ENCODE data around the gene IRX4. TPM values are rescaled to one million over a fixed set of nuclear protein-coding genes. Genes with fewer than 3 reads are reported as not detected.

The IRX4 gene
- total and polyA plus RNA-seq, 4 donors, result not detected

DNA sequence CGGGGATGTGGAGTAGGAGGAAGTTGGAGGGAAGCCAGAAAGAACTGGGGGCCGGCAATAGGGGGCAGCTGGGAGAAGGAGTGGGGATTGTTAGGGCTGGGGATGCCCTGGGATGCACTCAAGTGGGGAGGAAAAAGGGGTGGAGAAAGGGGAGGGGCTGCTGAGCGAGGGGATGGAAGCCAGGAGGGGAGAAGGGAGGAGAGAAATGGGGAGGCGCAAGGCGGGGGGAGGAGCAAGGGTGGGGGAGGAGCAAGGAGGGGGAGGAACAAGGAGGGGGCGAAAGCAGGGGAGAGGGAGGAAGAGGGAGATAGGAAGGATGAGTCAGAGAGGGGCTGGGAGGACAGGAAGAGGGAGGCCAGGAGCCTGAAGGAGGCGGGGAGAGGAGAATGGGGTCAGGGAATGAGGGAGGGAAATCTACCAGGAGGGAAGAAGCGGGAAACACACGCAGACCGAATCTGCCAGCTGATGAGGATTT is 1.6 kb downstream of the IRX4 start:
- H3K36me3 ChIP-seq (ENCODE audit: control insufficient read depth in 4 of 4, insufficient read depth in 3 of 4, low read depth in 1 of 4, low read length in 3 of 4), result no peaks in the 10 kb centered on the region
- no peak overlapping the region for H3K4me3 ChIP-seq (ENCODE audit: low read depth in 1 of 3, low read length in 3 of 3)
- TF ChIP-seq, protein P1, sequence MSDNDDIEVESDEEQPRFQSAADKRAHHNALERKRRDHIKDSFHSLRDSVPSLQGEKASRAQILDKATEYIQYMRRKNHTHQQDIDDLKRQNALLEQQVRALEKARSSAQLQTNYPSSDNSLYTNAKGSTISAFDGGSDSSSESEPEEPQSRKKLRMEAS (IDR thresholded peaks at IDR 0.05), result no peak
- no peak for TF ChIP-seq SP1 (IDR thresholded peaks at IDR 0.05)
- TF ChIP-seq GABPA (IDR thresholded peaks at IDR 0.05 in 1 of 2, conservative IDR thresholded peaks at IDR 0.05 in 1 of 2), result no peak
- no peak for TF ChIP-seq CTCF (IDR thresholded peaks at IDR 0.05; ENCODE audit: low read depth, low read length, missing input control)
- no peak for TF ChIP-seq YY1 (IDR thresholded peaks at IDR 0.05)
- no peak for TF ChIP-seq JUND (IDR thresholded peaks at IDR 0.05)
- TF ChIP-seq HNF4A (conservative IDR thresholded peaks at IDR 0.05), result no peak
- TF ChIP-seq, protein P2, sequence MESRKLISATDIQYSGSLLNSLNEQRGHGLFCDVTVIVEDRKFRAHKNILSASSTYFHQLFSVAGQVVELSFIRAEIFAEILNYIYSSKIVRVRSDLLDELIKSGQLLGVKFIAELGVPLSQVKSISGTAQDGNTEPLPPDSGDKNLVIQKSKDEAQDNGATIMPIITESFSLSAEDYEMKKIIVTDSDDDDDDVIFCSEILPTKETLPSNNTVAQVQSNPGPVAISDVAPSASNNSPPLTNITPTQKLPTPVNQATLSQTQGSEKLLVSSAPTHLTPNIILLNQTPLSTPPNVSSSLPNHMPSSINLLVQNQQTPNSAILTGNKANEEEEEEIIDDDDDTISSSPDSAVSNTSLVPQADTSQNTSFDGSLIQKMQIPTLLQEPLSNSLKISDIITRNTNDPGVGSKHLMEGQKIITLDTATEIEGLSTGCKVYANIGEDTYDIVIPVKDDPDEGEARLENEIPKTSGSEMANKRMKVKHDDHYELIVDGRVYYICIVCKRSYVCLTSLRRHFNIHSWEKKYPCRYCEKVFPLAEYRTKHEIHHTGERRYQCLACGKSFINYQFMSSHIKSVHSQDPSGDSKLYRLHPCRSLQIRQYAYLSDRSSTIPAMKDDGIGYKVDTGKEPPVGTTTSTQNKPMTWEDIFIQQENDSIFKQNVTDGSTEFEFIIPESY (IDR thresholded peaks at IDR 0.05), result no peak
- no peak for TF ChIP-seq HNF4G (IDR thresholded peaks at IDR 0.05)
- TF ChIP-seq, protein P3, sequence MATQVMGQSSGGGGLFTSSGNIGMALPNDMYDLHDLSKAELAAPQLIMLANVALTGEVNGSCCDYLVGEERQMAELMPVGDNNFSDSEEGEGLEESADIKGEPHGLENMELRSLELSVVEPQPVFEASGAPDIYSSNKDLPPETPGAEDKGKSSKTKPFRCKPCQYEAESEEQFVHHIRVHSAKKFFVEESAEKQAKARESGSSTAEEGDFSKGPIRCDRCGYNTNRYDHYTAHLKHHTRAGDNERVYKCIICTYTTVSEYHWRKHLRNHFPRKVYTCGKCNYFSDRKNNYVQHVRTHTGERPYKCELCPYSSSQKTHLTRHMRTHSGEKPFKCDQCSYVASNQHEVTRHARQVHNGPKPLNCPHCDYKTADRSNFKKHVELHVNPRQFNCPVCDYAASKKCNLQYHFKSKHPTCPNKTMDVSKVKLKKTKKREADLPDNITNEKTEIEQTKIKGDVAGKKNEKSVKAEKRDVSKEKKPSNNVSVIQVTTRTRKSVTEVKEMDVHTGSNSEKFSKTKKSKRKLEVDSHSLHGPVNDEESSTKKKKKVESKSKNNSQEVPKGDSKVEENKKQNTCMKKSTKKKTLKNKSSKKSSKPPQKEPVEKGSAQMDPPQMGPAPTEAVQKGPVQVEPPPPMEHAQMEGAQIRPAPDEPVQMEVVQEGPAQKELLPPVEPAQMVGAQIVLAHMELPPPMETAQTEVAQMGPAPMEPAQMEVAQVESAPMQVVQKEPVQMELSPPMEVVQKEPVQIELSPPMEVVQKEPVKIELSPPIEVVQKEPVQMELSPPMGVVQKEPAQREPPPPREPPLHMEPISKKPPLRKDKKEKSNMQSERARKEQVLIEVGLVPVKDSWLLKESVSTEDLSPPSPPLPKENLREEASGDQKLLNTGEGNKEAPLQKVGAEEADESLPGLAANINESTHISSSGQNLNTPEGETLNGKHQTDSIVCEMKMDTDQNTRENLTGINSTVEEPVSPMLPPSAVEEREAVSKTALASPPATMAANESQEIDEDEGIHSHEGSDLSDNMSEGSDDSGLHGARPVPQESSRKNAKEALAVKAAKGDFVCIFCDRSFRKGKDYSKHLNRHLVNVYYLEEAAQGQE (IDR thresholded peaks at IDR 0.05), result no peak
- no peak for TF ChIP-seq RXRA (IDR thresholded peaks at IDR 0.05)
- peaks cover 13 to 27% (median 14%) of the 10 kb centered on the region in 4 donors for H3K4me1 ChIP-seq (ENCODE audit: control insufficient read depth in 4 of 4, insufficient read depth in 4 of 4, low read length in 3 of 4)
- DNase-seq (ENCODE audit: low spot score), result no peak
- H3K27me3 ChIP-seq (ENCODE audit: control insufficient read depth in 4 of 4, insufficient read depth in 4 of 4, low read length in 3 of 4), result peaks cover 4 to 59% (median 10%) of the 10 kb centered on the region in 4 donors
- no peak overlapping the region for H3K9ac ChIP-seq (ENCODE audit: low read depth in 1 of 2, low read length in 2 of 2)
- no peak overlapping the region for H3K27ac ChIP-seq (ENCODE audit: low read depth in 1 of 2, low read length in 2 of 2)
- 10% methylated on average over 10 of the region's 10 CpGs for WGBS
- H3K9me3 ChIP-seq (ENCODE audit: control insufficient read depth in 4 of 4, low read length in 3 of 4), result no peaks in the 10 kb centered on the region

- Histone ChIP-seq H3K9ac (ENCODE audit: low read depth in 1 of 2, low read length in 2 of 2) (no peak overlapping the region), H3K4me1 (ENCODE audit: control insufficient read depth in 4 of 4, insufficient read depth in 4 of 4, low read length in 3 of 4) (peaks cover 13 to 33% (median 19%) of the 10 kb centered on the region in 4 donors), H3K27ac (ENCODE audit: low read depth in 1 of 2, low read length in 2 of 2) (no peak overlapping the region), H3K4me3 (ENCODE audit: low read depth in 1 of 3, low read length in 3 of 3) (no peak overlapping the region), H3K36me3 (ENCODE audit: control insufficient read depth in 4 of 4, insufficient read depth in 3 of 4, low read depth in 1 of 4, low read length in 3 of 4) (no peaks in the 10 kb centered on the region), H3K27me3 (ENCODE audit: control insufficient read depth in 4 of 4, insufficient read depth in 4 of 4, low read length in 3 of 4) (peaks cover 4 to 59% (median 12%) of the 10 kb centered on the region in 4 donors), H3K9me3 (ENCODE audit: control insufficient read depth in 4 of 4, low read length in 3 of 4) (no peaks in the 10 kb centered on the region)
- no peak for DNase-seq (ENCODE audit: low spot score)
- WGBS, result 24% methylated on average over 19 of the region's 19 CpGs
- TF ChIP-seq RXRA (IDR thresholded peaks at IDR 0.05), result no peak
- TF ChIP-seq, protein P2 (IDR thresholded peaks at IDR 0.05), result no peak
- TF ChIP-seq SP1 (IDR thresholded peaks at IDR 0.05), result no peak
- no peak for TF ChIP-seq YY1 (IDR thresholded peaks at IDR 0.05)
- no peak for TF ChIP-seq CTCF (IDR thresholded peaks at IDR 0.05; ENCODE audit: low read depth, low read length, missing input control)
- no peak for TF ChIP-seq HNF4A (conservative IDR thresholded peaks at IDR 0.05)
- TF ChIP-seq NR2F2 (IDR thresholded peaks at IDR 0.05), result no peak
- TF ChIP-seq JUND (IDR thresholded peaks at IDR 0.05), result no peak
- TF ChIP-seq, protein P3 (IDR thresholded peaks at IDR 0.05), result no peak
- no peak for TF ChIP-seq GABPA (IDR thresholded peaks at IDR 0.05 in 1 of 2, conservative IDR thresholded peaks at IDR 0.05 in 1 of 2)
Measured at GRCh38 chr5:1880377-1881025, 2.2 kb downstream of the IRX4 start.
